GM12878 (cell line): ENCODE results near the gene POT1. TPM values are rescaled to one million over a fixed set of nuclear protein-coding genes. Genes with fewer than 3 reads are reported as not detected.

Source experiments
- ATAC-seq: fragments of 200-7000 bp; cut with Tn5 transposase; 3 replicates; pipeline ENCODE4 v1.9.1; 2020; ENCODE audit warnings: mild to moderate bottlenecking, moderate library complexity
- BruUV-seq: library from RNA; stranded (reverse); fragments of 400-500 nt; replicated peaks from 2 replicates; lab custom pipeline; 2021; lab: Mats Ljungman, UMichigan
- CTCF ChIA-PET: fragments of 300-600 bp; sonication (Branson Sonifier 250); formaldehyde crosslinking; extraction: SDS; loops from one replicate; lab custom pipeline; 2021; ENCODE audit warnings: inconsistent platforms; lab: Yijun Ruan, JAX
- POLR2A ChIA-PET: fragments of 350-600 bp; formaldehyde crosslinking; extraction: SDS; loops from one replicate; lab custom pipeline; 2021; ENCODE audit warnings: inconsistent platforms; lab: Charles Lee
- RAD21 ChIA-PET: fragments of 300-600 bp; sonication (Branson Sonifier 250); formaldehyde crosslinking; loops from one replicate; lab custom pipeline; 2023; ENCODE audit warnings: antibody characterized with exemption; ENCODE audit not compliant: unreplicated experiment; lab: Charles Lee
- SMC1A ChIA-PET: fragments of 300-600 bp; sonication (Branson Sonifier 250); formaldehyde crosslinking; loops from one replicate; lab custom pipeline; 2023; ENCODE audit not compliant: unreplicated experiment, uncharacterized antibody; lab: Charles Lee
- DNase-seq: peaks from one replicate; pipeline ENCODE4 v3.0.0-alpha.2; 2011; ENCODE audit warnings: low read depth, low spot score
- FAIRE-seq: peaks from 3 replicates; lab custom pipeline; 2011; peaks lifted over from hg19 to GRCh38; lab: Jason Lieb, UNC
- H2AFZ ChIP-seq: 2 replicates; pipeline ENCODE4 v1.6.0; 2011; ENCODE audit warnings: low read depth, low read length, control low read depth; ENCODE audit not compliant: control insufficient read depth
- H3K27ac ChIP-seq: 2 replicates; pipeline ENCODE4 v1.5.1; 2011; ENCODE audit warnings: control low read depth; ENCODE audit not compliant: control insufficient read depth, insufficient read depth
- H3K27me3 ChIP-seq, 2 experiments: replicated peaks in 1 of 2; 2 replicates each; pipeline versions ENCODE4 v1.6.0 to v1.6.1; 2011; ENCODE audit warnings: low read length in 1 of 2; ENCODE audit not compliant: control insufficient read depth in 2 of 2, insufficient read depth in 2 of 2
- H3K36me3 ChIP-seq, 2 experiments: 2 replicates each; pipeline ENCODE4 v1.5.1; 2011; ENCODE audit warnings: low read length in 1 of 2; ENCODE audit not compliant: control insufficient read depth in 2 of 2, insufficient read depth in 2 of 2
- H3K4me1 ChIP-seq: 2 replicates; pipeline ENCODE4 v1.6.1; 2011; ENCODE audit warnings: mild to moderate bottlenecking, low read length, moderate library complexity, mixed read lengths; ENCODE audit not compliant: control insufficient read depth, insufficient read depth
- H3K4me2 ChIP-seq: 2 replicates; pipeline ENCODE4 v1.6.0; 2011; ENCODE audit warnings: control low read depth; ENCODE audit not compliant: control insufficient read depth, insufficient read depth
- H3K4me3 ChIP-seq: fragments of 200-600 bp; sonication (generic); 2 replicates; pipeline ENCODE4 v1.5.1; 2016
- H3K79me2 ChIP-seq: 2 replicates; pipeline ENCODE4 v1.6.0; 2011; ENCODE audit warnings: low read length; ENCODE audit not compliant: control insufficient read depth, insufficient read depth
- H3K9ac ChIP-seq: 2 replicates; pipeline ENCODE4 v1.8.0; 2011; ENCODE audit warnings: low read length, control low read depth, mixed read lengths; ENCODE audit not compliant: control insufficient read depth, insufficient read depth
- H3K9me3 ChIP-seq: replicated peaks from 3 replicates; pipeline ENCODE4 v1.5.1; 2011; ENCODE audit warnings: mild to moderate bottlenecking, low read length; ENCODE audit not compliant: control insufficient read depth, insufficient read depth
- H4K20me1 ChIP-seq: 2 replicates; pipeline ENCODE4 v1.6.0; 2011; ENCODE audit not compliant: control insufficient read depth, insufficient read depth
- ATF2 ChIP-seq: IDR thresholded peaks from 2 replicates; pipeline ENCODE4 v1.6.1; 2012; ENCODE audit warnings: low read length, inconsistent platforms
- CHD4 ChIP-seq: fragments of 200-600 bp; sonication (generic); IDR thresholded peaks from 2 replicates; pipeline ENCODE4 v1.6.1; 2016; ENCODE audit warnings: mild to moderate bottlenecking
- E2F8 ChIP-seq: fragments of 450-650 bp; IDR thresholded peaks from 2 replicates; pipeline ENCODE4 v1.6.1; 2018; ENCODE audit warnings: mild to moderate bottlenecking, low read depth, moderate library complexity; ENCODE audit not compliant: partially characterized antibody
- EP300 ChIP-seq, 2 experiments: fragments of 150-350 bp in 1 of 2; IDR thresholded peaks; 2 replicates each; pipeline ENCODE4 v1.6.1; 2011 to 2012; ENCODE audit warnings: low read depth in 2 of 2, low read length in 2 of 2, borderline replicate concordance in 1 of 2, improper control_type of control experiment in 1 of 2, inconsistent platforms in 1 of 2; ENCODE audit not compliant: control insufficient read depth in 1 of 2
- GATAD2B ChIP-seq: fragments of 450-650 bp; conservative IDR thresholded peaks from 2 replicates; pipeline ENCODE4 v1.6.1; 2017; ENCODE audit warnings: low read depth, mild to moderate bottlenecking, moderate library complexity
- HDGF ChIP-seq: fragments of 450-650 bp; IDR thresholded peaks from 2 replicates; pipeline ENCODE4 v1.6.1; 2016; ENCODE audit warnings: antibody characterized with exemption
- KAT2A ChIP-seq: conservative IDR thresholded peaks from 2 replicates; pipeline ENCODE4 v1.6.1; 2011; ENCODE audit warnings: low read depth, low read length; ENCODE audit not compliant: control insufficient read depth
- MLLT1 ChIP-seq: fragments of 450-650 bp; IDR thresholded peaks from 2 replicates; pipeline ENCODE4 v1.6.1; 2016; ENCODE audit warnings: mild to moderate bottlenecking
- NFIC ChIP-seq: IDR thresholded peaks from 2 replicates; pipeline ENCODE4 v1.6.1; 2012; ENCODE audit warnings: low read depth, mild to moderate bottlenecking, inconsistent platforms, low read length, moderate library complexity
- PKNOX1 ChIP-seq: fragments of 450-650 bp; IDR thresholded peaks from 2 replicates; pipeline ENCODE4 v1.6.1; 2016; ENCODE audit warnings: mild to moderate bottlenecking
- ZBTB33 ChIP-seq: fragments of 450-650 bp; IDR thresholded peaks from 2 replicates; pipeline ENCODE4 v1.6.1; 2017; ENCODE audit warnings: mild to moderate bottlenecking
- ZNF24 ChIP-seq: fragments of 450-650 bp; IDR thresholded peaks from 2 replicates; pipeline ENCODE4 v1.6.1; 2017; ENCODE audit warnings: antibody characterized with exemption, mild to moderate bottlenecking
- WGBS: methylation state at CpG from one replicate; pipeline ENCODE4 v1.1.6; 2016; ENCODE audit warnings: low lambda C conversion rate; ENCODE audit not compliant: insufficient replicate concordance, insufficient coverage; ENCODE audit errors: missing lambda C conversion rate; 5-methylcytosine and 5-hydroxymethylcytosine counted together
- in situ Hi-C: fragments of 300-500 bp; cut with MboI; formaldehyde crosslinking; loops from 9 replicates; pipeline ENCODE4 v1.14.3; 2018; ENCODE audit warnings: mixed read lengths
- intact Hi-C: fragments of 100-400 bp; cut with micrococcal nuclease; formaldehyde crosslinking; loops from one replicate; pipeline ENCODE4 v1.14.2; 2022; ENCODE audit not compliant: unreplicated experiment
- polyA plus RNA-seq, 11 experiments: library from polyadenylated mRNA; depleted of rRNA in 4 of 11; unstranded in 6 of 11; stranded (reverse) in 5 of 11; fragments of >200 nt; fragmentation: Nextera tagmentation in 4 of 11; fragmentation: Illumina TruSeq in 1 of 11; extraction: Ambion mirVana in 4 of 11; extraction: Trizol in 1 of 11; gene quantifications; 1 replicate in 1 of 11; 2 replicates in 10 of 11; pipeline versions ENCODE4 v1.2.1 to v1.2.3, GENCODE V29; 2011 to 2016; ENCODE audit warnings: inconsistent platforms in 2 of 11, missing spikeins in 2 of 11, low read depth in 1 of 11
- total RNA-seq, 4 experiments: library from RNA; depleted of rRNA in 3 of 4; stranded (reverse); fragments of >200 nt in 3 of 4; fragmentation: Illumina TruSeq in 1 of 4; extraction: Trizol in 1 of 4; gene quantifications; 2 replicates each; pipeline versions ENCODE4 v1.2.1 to v1.2.3, GENCODE V29; 2013 to 2021

POT1 gene
- total and polyA plus RNA-seq, 10 of the 15 experiments (the other 5 are each of a cell fraction or from before 2014, with no cell fraction given): 16.3 to 87.0 (median 33.9) TPM

GRCh38 chr7:124940306-124940705, 10.7 kb upstream of the POT1 start (continued):
- no peak for TF ChIP-seq ATF2
- no peak for TF ChIP-seq HDGF
- TF ChIP-seq MLLT1: no peak
- TF ChIP-seq GATAD2B: no peak
- no peak for TF ChIP-seq ZNF24

- no peak overlapping the region for H2AFZ ChIP-seq
- ChIA-PET SMC1A (no interaction called here), RAD21 (no interaction called here), POLR2A (interaction anchor here (0.7 kb wide), 1 partner anchor 8 kb away, joined by 3 read pairs; the partner anchor contains the start of gene POT1), CTCF (no interaction called here)
- intact Hi-C loops (no loop called here), in situ Hi-C loops (no loop called here)
- 46% methylated on average over 2 of the region's 2 CpGs for WGBS
- no peak overlapping the region for H3K27ac ChIP-seq
- BruUV-seq: no TSS peak
- no peaks in the 10 kb centered on the region for H3K4me1 ChIP-seq
- H3K79me2 ChIP-seq: no peaks in the 10 kb centered on the region
- H3K9ac ChIP-seq: no peak overlapping the region
- H3K36me3 ChIP-seq: no peaks in the 10 kb centered on the region
- H3K9me3 ChIP-seq: no peaks in the 10 kb centered on the region
- H3K4me3 ChIP-seq: no peak overlapping the region
- H3K4me2 ChIP-seq: no peak overlapping the region
- no peaks in the 10 kb centered on the region for H4K20me1 ChIP-seq
- no peak for FAIRE-seq
- H3K27me3 ChIP-seq: no peaks in the 10 kb centered on the region
- DNase-seq: no peak
- ATAC-seq: no peak
- TF ChIP-seq KAT2A (no peak), PKNOX1 (no peak), CHD4 (no peak), ATF2 (no peak), NFIC (no peak), E2F8 (no peak), EP300 (IDR thresholded peaks at IDR 0.05; ENCODE audit: borderline replicate concordance in 1 of 2, control insufficient read depth in 1 of 2, low read depth in 2 of 2, low read length in 2 of 2) (no peak), ZBTB33 (no peak)
These were observed 8.5 kb upstream of the POT1 start for GRCh38 chr7:124938128-124938527.
